Measurements from ENCODE around the gene SDK2.

SDK2 gene

GRCh38 chr17:73411313-73411747 lies 232.9 kb downstream of the SDK2 start:
- no peaks in the 10 kb centered on the region for H4K20me1 ChIP-seq (ENCODE audit: control insufficient read depth, insufficient read depth, low read depth, low read length)
- no peak overlapping the region for H3K4me3 ChIP-seq (ENCODE audit: low read length)
- H3K27me3 ChIP-seq (ENCODE audit: control insufficient read depth, low read length): no peaks in the 10 kb centered on the region
- TF ChIP-seq EZH2phosphoT487 (IDR thresholded peaks at IDR 0.05; ENCODE audit: borderline replicate concordance, low read length): no peak
- TF ChIP-seq CTCF (IDR thresholded peaks at IDR 0.05; ENCODE audit: low read depth, low read length, poor library complexity, severe bottlenecking): no peak
- H3K4me2 ChIP-seq (ENCODE audit: low read length): no peak overlapping the region
- H3K36me3 ChIP-seq (ENCODE audit: control insufficient read depth, low read length): no peaks in the 10 kb centered on the region
- no peaks in the 10 kb centered on the region for H3K9me3 ChIP-seq (ENCODE audit: control insufficient read depth, insufficient read depth, low read length)
- no peaks in the 10 kb centered on the region for H3K79me2 ChIP-seq (ENCODE audit: control insufficient read depth, low read length)
- no peak overlapping the region for H3K27ac ChIP-seq (ENCODE audit: low read depth, low read length)
- H3F3A ChIP-seq (ENCODE audit: control insufficient read depth, insufficient read depth): no peaks in the 10 kb centered on the region
- no peaks in the 10 kb centered on the region for H3K9me2 ChIP-seq (replicated peaks; ENCODE audit: control insufficient read depth, low read length)
- H3K4me1 ChIP-seq (ENCODE audit: control insufficient read depth, low read length): no peaks in the 10 kb centered on the region

- Histone ChIP-seq H3K36me3 (ENCODE audit: control insufficient read depth, low read length) (no peaks in the 10 kb centered on the region), H3K79me2 (ENCODE audit: control insufficient read depth, low read length) (no peaks in the 10 kb centered on the region)
- TF ChIP-seq EZH2phosphoT487 (IDR thresholded peaks at IDR 0.05; ENCODE audit: borderline replicate concordance, low read length) (no peak), CTCF (IDR thresholded peaks at IDR 0.05; ENCODE audit: low read depth, low read length, poor library complexity, severe bottlenecking) (no peak)
Observed at GRCh38 chr17:73410586-73411312, 233.5 kb downstream of the SDK2 start.

GRCh38 chr17:73404246-73404645 lies 240.0 kb downstream of the SDK2 start:
- no peaks in the 10 kb centered on the region for H3K27me3 ChIP-seq (ENCODE audit: control insufficient read depth, low read length)
- H3K4me2 ChIP-seq (ENCODE audit: low read length): no peak overlapping the region
- no peak overlapping the region for H3K4me3 ChIP-seq (ENCODE audit: low read length)
- H3K27ac ChIP-seq (ENCODE audit: low read depth, low read length): no peak overlapping the region
- no peaks in the 10 kb centered on the region for H3F3A ChIP-seq (ENCODE audit: control insufficient read depth, insufficient read depth)
- H4K20me1 ChIP-seq (ENCODE audit: control insufficient read depth, insufficient read depth, low read depth, low read length): no peaks in the 10 kb centered on the region
- no peaks in the 10 kb centered on the region for H3K79me2 ChIP-seq (ENCODE audit: control insufficient read depth, low read length)
- H3K9me3 ChIP-seq (ENCODE audit: control insufficient read depth, insufficient read depth, low read length): no peaks in the 10 kb centered on the region
- peaks cover 3% of the 10 kb centered on the region; the same call in 1 of the 2 replicates for H3K4me1 ChIP-seq (ENCODE audit: control insufficient read depth, low read length)
- no peaks in the 10 kb centered on the region for H3K9me2 ChIP-seq (replicated peaks; ENCODE audit: control insufficient read depth, low read length)
- no peaks in the 10 kb centered on the region for H3K36me3 ChIP-seq (ENCODE audit: control insufficient read depth, low read length)
- TF ChIP-seq EZH2phosphoT487 (IDR thresholded peaks at IDR 0.05; ENCODE audit: borderline replicate concordance, low read length) (no peak), CTCF (IDR thresholded peaks at IDR 0.05; ENCODE audit: low read depth, low read length, poor library complexity, severe bottlenecking) (no peak)

More at GRCh38 chr17:73410586-73411312, 233.5 kb downstream of the SDK2 start:
- Histone ChIP-seq H3F3A (ENCODE audit: control insufficient read depth, insufficient read depth) (no peaks in the 10 kb centered on the region), H4K20me1 (ENCODE audit: control insufficient read depth, insufficient read depth, low read depth, low read length) (no peaks in the 10 kb centered on the region), H3K27me3 (ENCODE audit: control insufficient read depth, low read length) (no peaks in the 10 kb centered on the region), H3K9me2 (replicated peaks; ENCODE audit: control insufficient read depth, low read length) (no peaks in the 10 kb centered on the region), H3K4me3 (ENCODE audit: low read length) (no peak overlapping the region), H3K4me2 (ENCODE audit: low read length) (no peak overlapping the region), H3K4me1 (ENCODE audit: control insufficient read depth, low read length) (no peaks in the 10 kb centered on the region), H3K27ac (ENCODE audit: low read depth, low read length) (no peak overlapping the region), H3K9me3 (ENCODE audit: control insufficient read depth, insufficient read depth, low read length) (no peaks in the 10 kb centered on the region)

Measured in DOHH2 (cell line).